H9 (cell line): ENCODE results near the gene CADPS. TPM values are rescaled to one million over a fixed set of nuclear protein-coding genes. Genes with fewer than 3 reads are reported as not detected.

Source experiments
- DNase-seq: peaks from one replicate; pipeline ENCODE4 v3.0.0-alpha.2; 2017
- H2AFZ ChIP-seq: one replicate; pipeline ENCODE4 v1.6.1; 2013; ENCODE audit warnings: mild to moderate bottlenecking, low read length, control low read depth, moderate library complexity
- H2AK5ac ChIP-seq: 2 replicates; pipeline ENCODE4 v1.6.1; 2013; ENCODE audit warnings: low read length, control low read depth, mixed read lengths; ENCODE audit not compliant: insufficient read length
- H2BK120ac ChIP-seq: one replicate; pipeline ENCODE4 v1.6.1; 2013; ENCODE audit warnings: low read depth, mild to moderate bottlenecking, low read length, control low read depth, inconsistent platforms; ENCODE audit not compliant: poor library complexity, severe bottlenecking
- H2BK12ac ChIP-seq: 2 replicates; pipeline ENCODE4 v1.6.1; 2013; ENCODE audit warnings: low read length, control low read depth, mixed read lengths, low read depth; ENCODE audit not compliant: insufficient read length
- H2BK15ac ChIP-seq: 2 replicates; pipeline ENCODE4 v1.6.1; 2013; ENCODE audit warnings: low read depth, low read length, control low read depth
- H2BK20ac ChIP-seq: one replicate; pipeline ENCODE4 v1.6.1; 2013; ENCODE audit warnings: low read depth, mild to moderate bottlenecking, low read length, control low read depth, inconsistent platforms; ENCODE audit not compliant: poor library complexity, severe bottlenecking
- H2BK5ac ChIP-seq: 2 replicates; pipeline ENCODE4 v1.6.1; 2013; ENCODE audit warnings: low read length, control low read depth, mixed read lengths; ENCODE audit not compliant: insufficient read length
- H3K14ac ChIP-seq: 2 replicates; pipeline ENCODE4 v1.6.1; 2013; ENCODE audit warnings: low read length, control low read depth; ENCODE audit not compliant: insufficient read depth
- H3K18ac ChIP-seq: 2 replicates; pipeline ENCODE4 v1.6.1; 2013; ENCODE audit warnings: low read depth, mild to moderate bottlenecking, mixed read lengths, low read length, control low read depth; ENCODE audit not compliant: insufficient read length
- H3K23ac ChIP-seq: 2 replicates; pipeline ENCODE4 v1.6.1; 2013; ENCODE audit warnings: low read length, control low read depth, mixed read lengths, low read depth; ENCODE audit not compliant: insufficient read length
- H3K23me2 ChIP-seq: 2 replicates; pipeline ENCODE4 v1.6.1; 2013; ENCODE audit warnings: low read depth, mild to moderate bottlenecking, mixed read lengths, low read length, control low read depth; ENCODE audit not compliant: insufficient read length, poor library complexity, severe bottlenecking
- H3K27ac ChIP-seq: 2 replicates; pipeline ENCODE4 v1.5.1; 2013; ENCODE audit warnings: low read length, control low read depth, mixed read lengths, low read depth; ENCODE audit not compliant: insufficient read length
- H3K27me3 ChIP-seq: 2 replicates; pipeline ENCODE4 v1.6.1; 2013; ENCODE audit warnings: low read length, control low read depth, inconsistent platforms; ENCODE audit not compliant: insufficient read depth
- H3K4ac ChIP-seq: 2 replicates; pipeline ENCODE4 v1.6.1; 2013; ENCODE audit warnings: low read depth, mild to moderate bottlenecking, control low read depth, inconsistent platforms, low read length, moderate library complexity
- H3K4me1 ChIP-seq: 2 replicates; pipeline ENCODE4 v1.6.1; 2013; ENCODE audit warnings: low read length, control low read depth, inconsistent platforms; ENCODE audit not compliant: insufficient read depth
- H3K4me2 ChIP-seq: 2 replicates; pipeline ENCODE4 v1.6.1; 2013; ENCODE audit warnings: low read length, control low read depth, mixed read lengths; ENCODE audit not compliant: insufficient read length, insufficient read depth
- H3K56ac ChIP-seq: 2 replicates; pipeline ENCODE4 v1.6.1; 2013; ENCODE audit warnings: low read depth, mild to moderate bottlenecking, mixed read lengths, low read length, control low read depth; ENCODE audit not compliant: insufficient read length
- H3K79me1 ChIP-seq: 2 replicates; pipeline ENCODE4 v1.6.1; 2013; ENCODE audit warnings: low read depth, mild to moderate bottlenecking, moderate library complexity, low read length, control low read depth, inconsistent platforms; ENCODE audit not compliant: insufficient read depth, poor library complexity, severe bottlenecking
- H3K79me2 ChIP-seq: 2 replicates; pipeline ENCODE4 v1.6.1; 2013; ENCODE audit warnings: low read length, control low read depth, inconsistent platforms; ENCODE audit not compliant: insufficient read depth
- H3K9ac ChIP-seq: 2 replicates; pipeline ENCODE4 v1.6.1; 2013; ENCODE audit warnings: low read length, control low read depth, mixed read lengths; ENCODE audit not compliant: insufficient read length; ENCODE audit errors: extremely low read depth
- H3K9me3 ChIP-seq: one replicate; pipeline ENCODE4 v1.6.1; 2013; ENCODE audit warnings: low read depth, low read length, inconsistent platforms; ENCODE audit not compliant: control insufficient read depth
- H3T11ph ChIP-seq: one replicate; pipeline ENCODE4 v1.6.1; 2013; ENCODE audit warnings: mild to moderate bottlenecking, low read length, control low read depth, inconsistent platforms
- H4K20me1 ChIP-seq: one replicate; pipeline ENCODE4 v1.6.1; 2013; ENCODE audit not compliant: control insufficient read depth, insufficient read length, insufficient read depth
- H4K5ac ChIP-seq: 2 replicates; pipeline ENCODE4 v1.6.1; 2013; ENCODE audit warnings: low read depth, mild to moderate bottlenecking, mixed read lengths, low read length, control low read depth; ENCODE audit not compliant: insufficient read length
- H4K8ac ChIP-seq: replicated peaks from 2 replicates; pipeline ENCODE4 v1.6.1; 2013; ENCODE audit warnings: low read length, control low read depth, mixed read lengths, low read depth; ENCODE audit not compliant: insufficient read length
- H4K91ac ChIP-seq: 2 replicates; pipeline ENCODE4 v1.6.1; 2013; ENCODE audit warnings: low read depth, mild to moderate bottlenecking, moderate library complexity, mixed read lengths, low read length, control low read depth; ENCODE audit not compliant: insufficient read length
- H3K27ac Mint-ChIP-seq, 3 experiments: 2 replicates in 2 of 3; 3 replicates in 1 of 3; pipeline ENCODE4 v1.8.0; 2020 to 2021; ENCODE audit warnings: mixed read lengths in 3 of 3, mild to moderate bottlenecking in 1 of 3, moderate library complexity in 1 of 3
- H3K27me3 Mint-ChIP-seq: 2 replicates; pipeline ENCODE4 v1.8.0; 2021; ENCODE audit warnings: low read depth, mild to moderate bottlenecking, moderate library complexity, mixed read lengths
- H3K36me3 Mint-ChIP-seq, 3 experiments: 2 replicates in 2 of 3; 3 replicates in 1 of 3; pipeline ENCODE4 v1.8.0; 2020 to 2021; ENCODE audit warnings: low read depth in 3 of 3, mixed read lengths in 3 of 3; ENCODE audit not compliant: insufficient read depth in 1 of 3
- H3K4me1 Mint-ChIP-seq, 2 experiments: 2 replicates each; pipeline ENCODE4 v1.8.0; 2020; ENCODE audit warnings: mixed read lengths in 2 of 2
- H3K4me3 Mint-ChIP-seq, 2 experiments: 2 replicates in 1 of 2; 3 replicates in 1 of 2; pipeline ENCODE4 v1.8.0; 2020 to 2021; ENCODE audit warnings: mild to moderate bottlenecking in 2 of 2, mixed read lengths in 2 of 2, moderate library complexity in 1 of 2
- H3K9me3 Mint-ChIP-seq, 2 experiments: 2 replicates in 1 of 2; 3 replicates in 1 of 2; pipeline ENCODE4 v1.8.0; 2020; ENCODE audit warnings: mild to moderate bottlenecking in 2 of 2, mixed read lengths in 2 of 2, moderate library complexity in 1 of 2
- WGBS: extraction: QIAGEN DNeasy Blood & Tissue Kit; methylation state at CpG from one replicate; pipeline ENCODE4 v1.1.7; 2013; ENCODE audit warnings: missing lambda C conversion rate, low lambda C conversion rate, mixed read lengths; ENCODE audit not compliant: insufficient read length; ENCODE audit errors: extremely low coverage; 5-methylcytosine and 5-hydroxymethylcytosine counted together
- total RNA-seq: library from RNA; stranded (reverse); gene quantifications from 2 replicates; pipeline ENCODE4 v1.2.1, GENCODE V29; 2021
- TF ChIP-seq, protein P1 (sequence below): fragments of 200-600 bp; sonication (generic); conservative IDR thresholded peaks from 3 replicates; pipeline ENCODE4 v1.8.0; 2021; ENCODE audit warnings: antibody characterized with exemption, mild to moderate bottlenecking

The CADPS gene
- total RNA-seq, 1 experiment from 2014 or later = 6.6 TPM

- no peaks in the 10 kb centered on the region for H3K27me3 ChIP-seq
- no peaks in the 10 kb centered on the region for H4K20me1 ChIP-seq
- H3K14ac ChIP-seq = no peak overlapping the region
- peaks cover 2% of the 10 kb centered on the region for H3K79me1 ChIP-seq
- no peak overlapping the region for H2AK5ac ChIP-seq
- H3K4me2 ChIP-seq = no peak overlapping the region
- H3K56ac ChIP-seq = no peak overlapping the region
- no peak overlapping the region for H2BK5ac ChIP-seq
- no peak overlapping the region for H3K9ac ChIP-seq
- H3K4me1 ChIP-seq = no peaks in the 10 kb centered on the region
- no peak overlapping the region for H2BK12ac ChIP-seq
- H3K4me1 Mint-ChIP-seq = peaks cover 8 to 14% of the 10 kb centered on the region in 2 experiments
- H4K8ac ChIP-seq = no peak overlapping the region
- H3K79me2 ChIP-seq = no peaks in the 10 kb centered on the region
- H3K27me3 Mint-ChIP-seq = no peaks in the 10 kb centered on the region
- H3K4me3 Mint-ChIP-seq = no peak overlapping the region
- H2AFZ ChIP-seq = no peak overlapping the region
- no peaks in the 10 kb centered on the region for H3K9me3 Mint-ChIP-seq
- no peak overlapping the region for H3K18ac ChIP-seq
- H3K23me2 ChIP-seq = no peaks in the 10 kb centered on the region
- no peak for DNase-seq
- WGBS = no CpG with 5 or more reads among the region's 3 CpGs
- no peak overlapping the region for H3K27ac Mint-ChIP-seq
- H3K23ac ChIP-seq = no peak overlapping the region
- TF ChIP-seq, protein P1, sequence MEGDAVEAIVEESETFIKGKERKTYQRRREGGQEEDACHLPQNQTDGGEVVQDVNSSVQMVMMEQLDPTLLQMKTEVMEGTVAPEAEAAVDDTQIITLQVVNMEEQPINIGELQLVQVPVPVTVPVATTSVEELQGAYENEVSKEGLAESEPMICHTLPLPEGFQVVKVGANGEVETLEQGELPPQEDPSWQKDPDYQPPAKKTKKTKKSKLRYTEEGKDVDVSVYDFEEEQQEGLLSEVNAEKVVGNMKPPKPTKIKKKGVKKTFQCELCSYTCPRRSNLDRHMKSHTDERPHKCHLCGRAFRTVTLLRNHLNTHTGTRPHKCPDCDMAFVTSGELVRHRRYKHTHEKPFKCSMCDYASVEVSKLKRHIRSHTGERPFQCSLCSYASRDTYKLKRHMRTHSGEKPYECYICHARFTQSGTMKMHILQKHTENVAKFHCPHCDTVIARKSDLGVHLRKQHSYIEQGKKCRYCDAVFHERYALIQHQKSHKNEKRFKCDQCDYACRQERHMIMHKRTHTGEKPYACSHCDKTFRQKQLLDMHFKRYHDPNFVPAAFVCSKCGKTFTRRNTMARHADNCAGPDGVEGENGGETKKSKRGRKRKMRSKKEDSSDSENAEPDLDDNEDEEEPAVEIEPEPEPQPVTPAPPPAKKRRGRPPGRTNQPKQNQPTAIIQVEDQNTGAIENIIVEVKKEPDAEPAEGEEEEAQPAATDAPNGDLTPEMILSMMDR = no peak
- H2BK15ac ChIP-seq = no peak overlapping the region
- no peak overlapping the region for H3T11ph ChIP-seq
- H4K91ac ChIP-seq = no peak overlapping the region
- no peak overlapping the region for H2BK120ac ChIP-seq
- no peak overlapping the region for H3K27ac ChIP-seq
- H3K9me3 ChIP-seq = no peaks in the 10 kb centered on the region
- no peak overlapping the region for H3K4ac ChIP-seq
- no peak overlapping the region for H2BK20ac ChIP-seq
- H4K5ac ChIP-seq = no peak overlapping the region
- no peaks in the 10 kb centered on the region for H3K36me3 Mint-ChIP-seq
Observed at GRCh38 chr3:62758296-62759066, 116.7 kb downstream of the CADPS start.
